Type B pancreatic cell (in vitro differentiated cells): ENCODE data around the gene CNTRL. TPM values are rescaled to one million over a fixed set of nuclear protein-coding genes. Genes with fewer than 3 reads are reported as not detected.
"Not testable (repeated sequence)": the region's sequence is repeated elsewhere in the genome, so short reads cannot be mapped to it uniquely, and the experiment has no call there.

ENCODE experiments used
- DNase-seq: peaks from one replicate; pipeline ENCODE4 v3.0.0; 2021; ENCODE audit warnings: mixed read lengths; ENCODE audit not compliant: unreplicated experiment; ENCODE audit errors: extremely low spot score
- H3K27ac Mint-ChIP-seq: 2 replicates; pipeline ENCODE4 v1.8.0; 2021; ENCODE audit warnings: mild to moderate bottlenecking, mixed read lengths
- H3K27me3 Mint-ChIP-seq: 2 replicates; pipeline ENCODE4 v1.8.0; 2021; ENCODE audit warnings: mixed read lengths
- H3K36me3 Mint-ChIP-seq: 2 replicates; pipeline ENCODE4 v1.8.0; 2021; ENCODE audit warnings: mixed read lengths
- H3K4me1 Mint-ChIP-seq: one replicate; pipeline ENCODE4 v1.8.0; 2021; ENCODE audit warnings: mixed read lengths; ENCODE audit not compliant: unreplicated experiment
- H3K4me3 Mint-ChIP-seq: 2 replicates; pipeline ENCODE4 v1.8.0; 2021; ENCODE audit warnings: mild to moderate bottlenecking, mixed read lengths
- H3K9me3 Mint-ChIP-seq: 2 replicates; pipeline ENCODE4 v1.8.0; 2021; ENCODE audit warnings: mixed read lengths
- CTCF ChIP-seq: fragments of 200-600 bp; sonication (generic); conservative IDR thresholded peaks from 2 replicates; pipeline ENCODE4 v1.5.0; 2021; ENCODE audit warnings: antibody characterized with exemption, mild to moderate bottlenecking
- total RNA-seq: library from RNA; stranded (reverse); gene quantifications from 2 replicates; pipeline ENCODE4 v1.2.1, GENCODE V29; 2021; ENCODE audit warnings: low replicate concordance

CNTRL gene
- total RNA-seq, 1 donor from 2014 or later: 20.9 TPM

DNA sequence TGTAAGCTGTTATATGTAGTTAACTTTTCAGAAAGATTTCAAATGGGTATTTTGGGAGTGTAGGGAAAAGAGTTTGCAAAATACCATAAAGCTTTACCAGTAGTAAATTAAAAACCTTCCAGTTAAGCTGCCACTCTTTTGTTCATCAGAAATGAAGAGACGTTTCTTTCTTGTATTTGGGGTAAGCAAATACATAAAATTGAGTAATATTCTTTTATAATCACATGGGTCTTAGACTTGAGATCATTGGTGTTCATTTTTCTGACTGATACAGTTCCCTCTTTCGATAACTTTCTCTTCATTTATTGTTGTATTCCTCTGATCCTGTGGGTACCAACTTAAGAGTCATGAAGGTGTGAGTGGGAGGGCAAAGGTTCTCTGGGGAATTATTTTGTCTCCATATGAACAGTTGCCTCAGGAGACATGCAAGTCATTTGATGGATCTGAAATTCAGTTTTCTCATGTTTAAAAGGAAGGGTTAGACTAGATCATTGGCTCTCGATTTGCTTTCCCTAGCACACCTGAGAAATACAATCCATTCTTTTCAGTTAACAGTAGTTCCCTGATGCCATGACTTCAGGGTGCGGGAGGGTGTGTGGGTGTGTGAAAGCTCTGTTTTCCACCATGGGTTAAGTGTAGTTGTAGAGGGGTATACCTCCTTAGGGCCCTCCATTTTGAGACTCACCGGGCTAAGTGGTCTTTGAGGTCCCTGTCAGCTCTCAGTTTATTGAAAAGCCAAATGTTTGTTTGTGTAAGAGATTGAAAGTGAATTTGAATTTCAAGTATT is 47.7 kb downstream of the CNTRL start:
- H3K4me3 Mint-ChIP-seq: peak overlapping the region; percentile 91
- peaks cover 13% of the 10 kb centered on the region for H3K4me1 Mint-ChIP-seq
- no peaks in the 10 kb centered on the region for H3K9me3 Mint-ChIP-seq
- DNase-seq: no peak
- peaks cover 9% of the 10 kb centered on the region for H3K36me3 Mint-ChIP-seq
- TF ChIP-seq CTCF: no peak
- peak overlapping the region; percentile 85 for H3K27ac Mint-ChIP-seq
- H3K27me3 Mint-ChIP-seq: no peaks in the 10 kb centered on the region

GRCh38 chr9:121123816-121124535 is 49.2 kb downstream of the CNTRL start:
- Mint-ChIP-seq H3K4me1 (peaks cover 13% of the 10 kb centered on the region), H3K4me3 (no peak overlapping the region), H3K36me3 (peaks cover 12% of the 10 kb centered on the region), H3K27ac (no peak overlapping the region), H3K9me3 (peaks cover 2% of the 10 kb centered on the region), H3K27me3 (no peaks in the 10 kb centered on the region)
- no peak for TF ChIP-seq CTCF
- DNase-seq: no peak

- no peak for DNase-seq
- Mint-ChIP-seq H3K27me3 (no peaks in the 10 kb centered on the region), H3K36me3 (peaks cover 22% of the 10 kb centered on the region), H3K27ac (no peak overlapping the region), H3K4me3 (no peak overlapping the region), H3K9me3 (peaks cover 6% of the 10 kb centered on the region), H3K4me1 (peaks cover 13% of the 10 kb centered on the region)
- no peak for TF ChIP-seq CTCF
Measured at GRCh38 chr9:121125590-121125989, 50.8 kb downstream of the CNTRL start.

DNA sequence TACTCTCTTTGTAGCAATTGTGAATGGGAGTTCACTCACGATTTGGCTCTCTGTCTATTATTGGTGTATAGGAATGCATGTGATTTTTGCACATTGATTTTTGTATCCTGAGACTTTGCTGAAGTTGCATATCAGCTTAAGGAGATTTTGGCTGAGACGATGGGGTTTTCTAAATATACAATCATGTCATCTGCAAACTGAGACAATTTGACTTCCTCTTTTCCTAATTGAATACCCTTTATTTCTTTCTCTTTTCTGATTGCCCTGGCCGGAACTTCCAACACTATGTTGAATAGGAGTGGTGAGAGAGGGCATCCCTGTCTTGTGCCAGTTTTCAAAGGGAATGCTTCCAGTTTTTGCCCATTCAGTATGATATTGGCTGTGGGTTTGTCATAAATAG is 54.6 kb downstream of the CNTRL start:
- not testable (repeated sequence) for H3K4me1 Mint-ChIP-seq, H3K27me3 Mint-ChIP-seq, H3K27ac Mint-ChIP-seq, H3K4me3 Mint-ChIP-seq, H3K9me3 Mint-ChIP-seq, DNase-seq
- peaks cover 30% of the 10 kb centered on the region for H3K36me3 Mint-ChIP-seq

DNA sequence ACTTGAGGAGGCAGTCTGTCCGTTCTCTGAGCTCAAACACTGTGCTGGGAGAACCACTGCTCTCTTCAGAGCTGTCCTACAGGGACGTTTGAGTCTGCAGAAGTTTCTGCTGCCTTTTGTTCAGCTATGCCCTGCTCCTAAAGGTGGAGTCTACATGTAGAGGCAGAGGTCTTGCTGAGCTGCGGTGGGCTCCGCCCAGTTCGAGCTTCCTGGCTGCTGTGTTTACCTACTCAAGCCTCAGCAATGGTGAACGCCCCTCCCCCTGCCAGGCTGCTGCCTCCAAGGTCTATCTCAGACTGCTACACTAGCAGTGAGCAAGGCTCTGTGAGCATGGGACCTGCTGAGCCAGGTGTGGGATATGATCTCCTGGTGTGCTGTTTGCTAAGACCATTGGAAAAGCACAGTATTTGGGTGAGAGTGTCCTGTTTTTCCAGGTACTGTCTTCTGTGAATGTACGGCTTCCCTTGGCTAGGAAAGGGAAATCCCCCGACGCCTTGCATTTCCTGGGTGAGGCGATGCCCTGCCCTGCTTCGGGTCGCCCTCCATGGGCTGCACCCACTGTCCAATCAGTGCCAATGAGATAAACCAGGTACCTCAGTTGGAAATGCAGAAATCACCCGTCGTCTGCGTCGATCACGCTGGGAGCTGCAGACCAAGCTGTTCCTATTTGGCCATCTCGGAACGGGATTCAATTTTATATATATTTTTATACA is 58.5 kb downstream of the CNTRL start:
- H3K9me3 Mint-ChIP-seq: peaks cover 6% of the 10 kb centered on the region
- no peaks in the 10 kb centered on the region for H3K4me1 Mint-ChIP-seq
- no peaks in the 10 kb centered on the region for H3K27me3 Mint-ChIP-seq
- H3K27ac Mint-ChIP-seq: no peak overlapping the region
- peaks cover 27% of the 10 kb centered on the region for H3K36me3 Mint-ChIP-seq
- no peak for DNase-seq
- H3K4me3 Mint-ChIP-seq: no peak overlapping the region
- TF ChIP-seq CTCF: no peak
